ENCODE results near the gene KDM5C.

KDM5C gene

DNA sequence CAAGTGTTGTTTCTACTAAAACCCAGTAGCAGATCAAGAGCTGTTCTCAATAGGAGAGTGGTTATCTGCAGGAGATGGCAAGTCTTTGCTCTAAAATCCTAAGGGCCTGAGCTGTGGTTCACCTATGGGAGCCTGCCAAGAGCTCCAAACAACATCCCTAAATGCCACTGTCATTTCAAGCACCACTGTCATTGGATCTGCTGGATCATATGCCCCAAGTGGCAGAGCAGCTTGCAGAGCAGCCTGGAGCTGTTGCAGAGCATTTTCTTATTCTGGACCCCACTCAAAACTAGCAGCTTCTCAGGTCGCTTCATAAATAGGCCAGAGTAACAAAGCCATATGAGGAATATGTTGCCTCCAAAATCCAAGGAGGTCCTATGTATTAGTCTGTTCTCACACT is 71.4 kb downstream of the KDM5C start:
- TF ChIP-seq, protein P1, sequence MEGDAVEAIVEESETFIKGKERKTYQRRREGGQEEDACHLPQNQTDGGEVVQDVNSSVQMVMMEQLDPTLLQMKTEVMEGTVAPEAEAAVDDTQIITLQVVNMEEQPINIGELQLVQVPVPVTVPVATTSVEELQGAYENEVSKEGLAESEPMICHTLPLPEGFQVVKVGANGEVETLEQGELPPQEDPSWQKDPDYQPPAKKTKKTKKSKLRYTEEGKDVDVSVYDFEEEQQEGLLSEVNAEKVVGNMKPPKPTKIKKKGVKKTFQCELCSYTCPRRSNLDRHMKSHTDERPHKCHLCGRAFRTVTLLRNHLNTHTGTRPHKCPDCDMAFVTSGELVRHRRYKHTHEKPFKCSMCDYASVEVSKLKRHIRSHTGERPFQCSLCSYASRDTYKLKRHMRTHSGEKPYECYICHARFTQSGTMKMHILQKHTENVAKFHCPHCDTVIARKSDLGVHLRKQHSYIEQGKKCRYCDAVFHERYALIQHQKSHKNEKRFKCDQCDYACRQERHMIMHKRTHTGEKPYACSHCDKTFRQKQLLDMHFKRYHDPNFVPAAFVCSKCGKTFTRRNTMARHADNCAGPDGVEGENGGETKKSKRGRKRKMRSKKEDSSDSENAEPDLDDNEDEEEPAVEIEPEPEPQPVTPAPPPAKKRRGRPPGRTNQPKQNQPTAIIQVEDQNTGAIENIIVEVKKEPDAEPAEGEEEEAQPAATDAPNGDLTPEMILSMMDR (IDR thresholded peaks at IDR 0.05) = no peak
